Measurements from ENCODE around the gene CDK6.

DNA sequence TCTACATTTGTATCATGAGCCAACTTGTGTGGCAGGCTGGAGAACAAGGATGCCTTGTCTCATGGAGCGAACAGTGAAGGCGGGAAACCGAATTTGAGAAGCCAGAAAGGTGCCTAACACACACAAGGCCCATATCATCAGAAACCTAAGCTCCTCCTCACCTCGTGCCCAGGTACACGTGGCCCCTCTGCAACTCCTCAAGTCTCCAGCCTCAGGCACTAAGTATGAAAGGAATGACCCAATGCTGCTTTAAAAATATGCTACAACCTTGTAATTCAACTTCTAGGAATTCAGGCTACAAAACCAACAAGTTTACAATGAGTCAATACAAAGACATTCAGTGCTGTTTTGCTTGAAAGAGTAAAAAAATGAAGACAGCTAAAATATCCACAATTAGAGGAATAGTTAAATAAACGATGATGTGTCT is 95.7 kb downstream of the CDK6 start:
- TF ChIP-seq FOSL2 (IDR thresholded peaks at IDR 0.05) (0 out of 2 replicates have a peak, but pooled peaks have one; percentile 22), FOSL2 (CRISPR knock-in tag; IDR thresholded peaks at IDR 0.05) (peak; percentile 67), ZFP36 (IDR thresholded peaks at IDR 0.05; ENCODE audit: borderline replicate concordance, partially characterized antibody) (no peak), POLR2A (IDR thresholded peaks at IDR 0.05; ENCODE audit: low read length) (no peak), TP53 (CRISPR knock-in tag; IDR thresholded peaks at IDR 0.05) (no peak), BHLHE40 (IDR thresholded peaks at IDR 0.05; ENCODE audit: low read depth, low read length) (no peak), JUN (IDR thresholded peaks at IDR 0.05) (0 out of 5 replicates have a peak, but pooled peaks of 1 of the 2 experiments have one; percentile 17), RNF2 (IDR thresholded peaks at IDR 0.05; ENCODE audit: borderline replicate concordance, low read depth) (no peak), FOXS1 (CRISPR knock-in tag; IDR thresholded peaks at IDR 0.05) (no peak)
- TF ChIP-seq, protein P1, sequence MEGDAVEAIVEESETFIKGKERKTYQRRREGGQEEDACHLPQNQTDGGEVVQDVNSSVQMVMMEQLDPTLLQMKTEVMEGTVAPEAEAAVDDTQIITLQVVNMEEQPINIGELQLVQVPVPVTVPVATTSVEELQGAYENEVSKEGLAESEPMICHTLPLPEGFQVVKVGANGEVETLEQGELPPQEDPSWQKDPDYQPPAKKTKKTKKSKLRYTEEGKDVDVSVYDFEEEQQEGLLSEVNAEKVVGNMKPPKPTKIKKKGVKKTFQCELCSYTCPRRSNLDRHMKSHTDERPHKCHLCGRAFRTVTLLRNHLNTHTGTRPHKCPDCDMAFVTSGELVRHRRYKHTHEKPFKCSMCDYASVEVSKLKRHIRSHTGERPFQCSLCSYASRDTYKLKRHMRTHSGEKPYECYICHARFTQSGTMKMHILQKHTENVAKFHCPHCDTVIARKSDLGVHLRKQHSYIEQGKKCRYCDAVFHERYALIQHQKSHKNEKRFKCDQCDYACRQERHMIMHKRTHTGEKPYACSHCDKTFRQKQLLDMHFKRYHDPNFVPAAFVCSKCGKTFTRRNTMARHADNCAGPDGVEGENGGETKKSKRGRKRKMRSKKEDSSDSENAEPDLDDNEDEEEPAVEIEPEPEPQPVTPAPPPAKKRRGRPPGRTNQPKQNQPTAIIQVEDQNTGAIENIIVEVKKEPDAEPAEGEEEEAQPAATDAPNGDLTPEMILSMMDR (IDR thresholded peaks at IDR 0.05) = no peak
- TF ChIP-seq, protein P2, sequence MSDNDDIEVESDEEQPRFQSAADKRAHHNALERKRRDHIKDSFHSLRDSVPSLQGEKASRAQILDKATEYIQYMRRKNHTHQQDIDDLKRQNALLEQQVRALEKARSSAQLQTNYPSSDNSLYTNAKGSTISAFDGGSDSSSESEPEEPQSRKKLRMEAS (IDR thresholded peaks at IDR 0.05) = peak; percentile 96
- TF ChIP-seq, protein P3, sequence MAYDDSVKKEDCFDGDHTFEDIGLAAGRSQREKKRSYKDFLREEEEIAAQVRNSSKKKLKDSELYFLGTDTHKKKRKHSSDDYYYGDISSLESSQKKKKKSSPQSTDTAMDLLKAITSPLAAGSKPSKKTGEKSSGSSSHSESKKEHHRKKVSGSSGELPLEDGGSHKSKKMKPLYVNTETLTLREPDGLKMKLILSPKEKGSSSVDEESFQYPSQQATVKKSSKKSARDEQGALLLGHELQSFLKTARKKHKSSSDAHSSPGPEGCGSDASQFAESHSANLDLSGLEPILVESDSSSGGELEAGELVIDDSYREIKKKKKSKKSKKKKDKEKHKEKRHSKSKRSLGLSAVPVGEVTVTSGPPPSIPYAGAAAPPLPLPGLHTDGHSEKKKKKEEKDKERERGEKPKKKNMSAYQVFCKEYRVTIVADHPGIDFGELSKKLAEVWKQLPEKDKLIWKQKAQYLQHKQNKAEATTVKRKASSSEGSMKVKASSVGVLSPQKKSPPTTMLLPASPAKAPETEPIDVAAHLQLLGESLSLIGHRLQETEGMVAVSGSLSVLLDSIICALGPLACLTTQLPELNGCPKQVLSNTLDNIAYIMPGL (CRISPR knock-in tag; IDR thresholded peaks at IDR 0.05; ENCODE audit: borderline replicate concordance) = no peak

All from A549 (cell line).